ENCODE data around the gene PDX1.

Gene PDX1

DNA sequence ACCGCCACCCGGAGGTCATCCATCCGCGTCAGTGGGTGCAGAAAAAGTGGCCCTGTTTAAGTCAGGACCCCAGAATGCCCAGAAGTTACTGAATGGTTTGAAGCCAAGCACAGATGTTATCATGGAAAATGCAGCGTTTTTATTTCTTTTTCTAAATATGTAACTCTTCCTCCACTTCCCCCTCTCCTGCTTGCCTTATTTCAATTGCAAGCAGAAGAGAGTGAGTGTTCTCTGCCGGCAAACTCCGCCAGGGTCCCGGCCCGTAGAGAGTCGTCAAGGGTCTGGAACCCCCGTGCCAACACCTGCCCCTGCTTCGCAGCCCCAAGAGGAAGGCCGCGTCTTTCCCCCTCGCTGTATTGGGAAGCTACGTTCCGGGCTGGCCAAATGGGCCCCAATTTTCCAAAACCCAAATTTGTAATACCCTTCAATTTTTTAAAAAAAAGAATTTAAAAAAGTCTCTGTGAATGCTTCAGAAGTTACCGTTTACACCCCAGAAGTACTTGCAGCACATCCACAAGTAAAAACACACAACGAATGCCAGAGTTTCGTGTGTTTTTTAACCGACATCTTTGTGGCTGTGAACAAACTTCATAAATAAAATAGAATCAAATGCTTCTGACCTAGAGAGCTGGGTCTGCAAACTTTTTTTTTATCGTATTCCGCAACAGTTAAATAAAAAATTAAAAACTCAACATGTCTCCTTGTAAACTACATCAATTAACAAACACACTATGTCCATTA is 712 bp upstream of the PDX1 start:
- no peak for DNase-seq (ENCODE audit: extremely low read depth, low read depth)
- TF ChIP-seq CTCF (IDR thresholded peaks at IDR 0.05; ENCODE audit: low read depth, low read length) = no peak

GRCh38 chr13:27919659-27919933 is 204 bp upstream of the PDX1 start:
- no peak for TF ChIP-seq CTCF (IDR thresholded peaks at IDR 0.05; ENCODE audit: low read depth, low read length)

DNA sequence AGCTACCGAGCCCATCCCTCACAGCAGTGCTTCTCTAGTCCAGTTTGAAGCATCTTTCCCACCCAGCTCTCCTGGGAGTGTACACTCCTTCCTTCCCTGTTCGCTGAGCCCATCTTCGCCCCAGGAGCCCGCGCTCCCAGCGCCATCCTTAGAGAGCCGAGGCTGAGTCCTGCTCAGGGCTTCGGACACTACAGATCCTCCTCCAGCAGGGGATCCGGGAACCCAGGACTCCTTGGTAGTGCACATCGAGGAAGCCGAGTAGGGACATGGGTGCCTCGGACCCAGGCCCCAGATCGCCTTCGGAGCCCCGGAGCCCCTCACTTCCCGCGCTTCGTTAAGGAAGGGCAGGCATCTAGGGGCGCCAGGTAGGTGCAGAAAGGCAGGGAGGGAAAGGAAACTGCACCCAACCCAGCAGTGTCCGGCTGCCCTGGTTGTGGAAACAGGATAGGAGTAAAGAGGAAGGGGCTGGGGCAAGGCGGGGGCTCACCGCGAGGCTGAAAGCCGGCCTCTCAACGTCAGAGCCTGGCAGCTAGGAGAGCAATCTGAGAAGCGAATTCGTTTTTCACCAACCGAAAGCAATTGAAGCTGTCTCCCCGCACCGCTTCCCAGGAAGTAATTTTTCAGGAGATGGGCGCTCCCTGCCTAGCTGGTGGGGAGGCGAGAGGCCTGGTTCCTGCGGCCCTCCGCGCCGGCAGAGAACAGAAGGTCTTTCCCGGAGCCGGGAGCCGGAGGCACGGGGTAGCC is 1.0 kb downstream of the PDX1 start:
- TF ChIP-seq CTCF (IDR thresholded peaks at IDR 0.05; ENCODE audit: low read depth, low read length) = no peak
- no peak for DNase-seq (ENCODE audit: extremely low read depth, low read depth)

More at GRCh38 chr13:27919659-27919933, 204 bp upstream of the PDX1 start:
- no peak for DNase-seq (ENCODE audit: extremely low read depth, low read depth)

GRCh38 chr13:27921421-27921960 is 1.7 kb downstream of the PDX1 start:
- TF ChIP-seq CTCF (IDR thresholded peaks at IDR 0.05; ENCODE audit: low read depth, low read length) = no peak

GRCh38 chr13:27921961-27922882 is 2.4 kb downstream of the PDX1 start:
- TF ChIP-seq CTCF (IDR thresholded peaks at IDR 0.05; ENCODE audit: low read depth, low read length) = no peak
- no peak for DNase-seq (ENCODE audit: extremely low read depth, low read depth)

More at GRCh38 chr13:27921421-27921960, 1.7 kb downstream of the PDX1 start:
- no peak for DNase-seq (ENCODE audit: extremely low read depth, low read depth)

- DNase-seq (ENCODE audit: extremely low read depth, low read depth) = no peak
- no peak for TF ChIP-seq CTCF (IDR thresholded peaks at IDR 0.05; ENCODE audit: low read depth, low read length)
These were observed 3.2 kb downstream of the PDX1 start for GRCh38 chr13:27922883-27923612.

All from AG09319 (cell line).